ENCODE measurements around the gene LMO1.

Gene LMO1

GRCh38 chr11:8221917-8222495 is 41.7 kb downstream of the LMO1 start:
- no peak for ATAC-seq
- no peak for TF ChIP-seq POU6F1 (CRISPR knock-in tag; IDR thresholded peaks at IDR 0.05; ENCODE audit: borderline replicate concordance, low read depth)
- TF ChIP-seq SNAI2 (CRISPR knock-in tag; IDR thresholded peaks at IDR 0.05): no peak
- no peak for TF ChIP-seq PPARA (CRISPR knock-in tag; IDR thresholded peaks at IDR 0.05; ENCODE audit: borderline replicate concordance)
- no peak for TF ChIP-seq ARNTL (CRISPR knock-in tag; IDR thresholded peaks at IDR 0.05; ENCODE audit: borderline replicate concordance, low read depth)
- TF ChIP-seq GLIS3 (CRISPR knock-in tag; IDR thresholded peaks at IDR 0.05): no peak
- TF ChIP-seq ZFP30 (CRISPR knock-in tag; IDR thresholded peaks at IDR 0.05): no peak
- no peak for TF ChIP-seq ZFP3 (CRISPR knock-in tag; IDR thresholded peaks at IDR 0.05)
- no peak for TF ChIP-seq TCF4 (CRISPR knock-in tag; IDR thresholded peaks at IDR 0.05; ENCODE audit: borderline replicate concordance)
- TF ChIP-seq TOX (CRISPR knock-in tag; IDR thresholded peaks at IDR 0.05; ENCODE audit: borderline replicate concordance): no peak
- no peak for TF ChIP-seq BACH2 (CRISPR knock-in tag; IDR thresholded peaks at IDR 0.05; ENCODE audit: borderline replicate concordance)
- TF ChIP-seq ZNF565 (CRISPR knock-in tag; conservative IDR thresholded peaks at IDR 0.05; ENCODE audit: low read depth): no peak
- no peak for TF ChIP-seq PATZ1 (CRISPR knock-in tag; IDR thresholded peaks at IDR 0.05; ENCODE audit: borderline replicate concordance)
- no peak for TF ChIP-seq ISL1 (CRISPR knock-in tag; IDR thresholded peaks at IDR 0.05)
- TF ChIP-seq TSHZ2 (CRISPR knock-in tag; IDR thresholded peaks at IDR 0.05): no peak
- no peak for TF ChIP-seq CSRNP3 (CRISPR knock-in tag; IDR thresholded peaks at IDR 0.05)
- TF ChIP-seq ZC3H10 (CRISPR knock-in tag; IDR thresholded peaks at IDR 0.05): no peak
- no peak for TF ChIP-seq ZNF8 (CRISPR knock-in tag; IDR thresholded peaks at IDR 0.05)
- no peak for TF ChIP-seq RARB (CRISPR knock-in tag; IDR thresholded peaks at IDR 0.05)

- no peak for ATAC-seq
- TF ChIP-seq ISL1 (CRISPR knock-in tag; IDR thresholded peaks at IDR 0.05): no peak
- no peak for TF ChIP-seq TSHZ2 (CRISPR knock-in tag; IDR thresholded peaks at IDR 0.05)
- TF ChIP-seq TOX (CRISPR knock-in tag; IDR thresholded peaks at IDR 0.05; ENCODE audit: borderline replicate concordance): no peak
- no peak for TF ChIP-seq CSDC2 (CRISPR knock-in tag; IDR thresholded peaks at IDR 0.05)
- TF ChIP-seq ZC3H10 (CRISPR knock-in tag; IDR thresholded peaks at IDR 0.05): no peak
- no peak for TF ChIP-seq BACH2 (CRISPR knock-in tag; IDR thresholded peaks at IDR 0.05; ENCODE audit: borderline replicate concordance)
- TF ChIP-seq SNAI2 (CRISPR knock-in tag; IDR thresholded peaks at IDR 0.05): no peak
- no peak for TF ChIP-seq CREB5 (CRISPR knock-in tag; IDR thresholded peaks at IDR 0.05; ENCODE audit: low read depth)
- TF ChIP-seq ZNF565 (CRISPR knock-in tag; conservative IDR thresholded peaks at IDR 0.05; ENCODE audit: low read depth): no peak
- TF ChIP-seq ZNF8 (CRISPR knock-in tag; IDR thresholded peaks at IDR 0.05): no peak
- TF ChIP-seq GLIS3 (CRISPR knock-in tag; IDR thresholded peaks at IDR 0.05): no peak
- no peak for TF ChIP-seq CSRNP3 (CRISPR knock-in tag; IDR thresholded peaks at IDR 0.05)
- TF ChIP-seq PPARA (CRISPR knock-in tag; IDR thresholded peaks at IDR 0.05; ENCODE audit: borderline replicate concordance): no peak
- TF ChIP-seq ARNTL (CRISPR knock-in tag; IDR thresholded peaks at IDR 0.05; ENCODE audit: borderline replicate concordance, low read depth): no peak
- TF ChIP-seq ESRRG (CRISPR knock-in tag; IDR thresholded peaks at IDR 0.05): no peak
- TF ChIP-seq ZNF70 (CRISPR knock-in tag; IDR thresholded peaks at IDR 0.05): no peak
- TF ChIP-seq RARB (CRISPR knock-in tag; IDR thresholded peaks at IDR 0.05): no peak
- TF ChIP-seq OSR1 (CRISPR knock-in tag; IDR thresholded peaks at IDR 0.05): no peak
- no peak for TF ChIP-seq ZFP30 (CRISPR knock-in tag; IDR thresholded peaks at IDR 0.05)
- TF ChIP-seq ZFP3 (CRISPR knock-in tag; IDR thresholded peaks at IDR 0.05): no peak
Measured at GRCh38 chr11:8221046-8221723, 42.5 kb downstream of the LMO1 start.

All from SK-N-SH treated with all-trans-retinoic acid at 6 μM for 48 hours (cell line).